ENCODE results near the gene SDC1.

DNA sequence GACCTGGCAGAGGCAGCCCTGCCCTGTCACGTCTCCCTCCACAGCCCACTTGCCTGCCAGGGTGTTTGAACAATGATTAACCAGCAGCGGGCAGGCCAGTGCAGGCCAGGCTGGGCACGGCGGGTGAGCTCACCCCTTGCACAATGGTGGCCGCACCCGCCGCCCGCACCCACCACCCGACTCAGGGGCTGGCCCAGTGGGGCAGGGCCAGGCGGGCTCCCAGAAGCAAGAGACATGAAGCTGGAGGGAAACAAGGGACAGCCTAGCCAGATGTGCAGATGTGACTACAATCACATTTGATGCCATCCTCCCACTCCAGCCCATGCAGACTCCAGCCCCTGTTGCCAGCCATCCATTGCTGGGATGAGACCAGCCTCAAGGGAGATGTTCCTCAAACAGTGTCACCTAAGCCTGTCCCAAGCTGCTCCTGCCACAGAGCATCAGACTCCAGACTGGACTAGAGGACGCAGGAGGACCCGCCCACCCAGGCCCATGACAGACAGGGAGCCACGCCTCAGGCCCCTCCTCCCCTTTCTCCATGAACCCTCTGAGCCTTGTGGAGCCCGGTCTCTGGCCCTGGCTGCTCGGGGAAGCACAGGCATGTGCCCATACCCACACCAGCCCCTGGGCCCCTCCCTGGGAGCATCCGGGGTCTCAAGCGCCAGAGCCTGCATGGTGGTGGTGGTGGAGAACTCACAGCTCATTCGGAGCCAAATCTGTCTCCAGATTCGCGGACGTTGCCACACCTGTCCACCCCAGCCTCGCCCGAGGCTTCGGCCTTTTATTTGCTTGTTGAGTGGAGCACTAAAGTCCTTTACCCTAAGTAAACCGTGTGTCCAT, 45.0 kb downstream of the SDC1 start:
- TF ChIP-seq, protein P1, sequence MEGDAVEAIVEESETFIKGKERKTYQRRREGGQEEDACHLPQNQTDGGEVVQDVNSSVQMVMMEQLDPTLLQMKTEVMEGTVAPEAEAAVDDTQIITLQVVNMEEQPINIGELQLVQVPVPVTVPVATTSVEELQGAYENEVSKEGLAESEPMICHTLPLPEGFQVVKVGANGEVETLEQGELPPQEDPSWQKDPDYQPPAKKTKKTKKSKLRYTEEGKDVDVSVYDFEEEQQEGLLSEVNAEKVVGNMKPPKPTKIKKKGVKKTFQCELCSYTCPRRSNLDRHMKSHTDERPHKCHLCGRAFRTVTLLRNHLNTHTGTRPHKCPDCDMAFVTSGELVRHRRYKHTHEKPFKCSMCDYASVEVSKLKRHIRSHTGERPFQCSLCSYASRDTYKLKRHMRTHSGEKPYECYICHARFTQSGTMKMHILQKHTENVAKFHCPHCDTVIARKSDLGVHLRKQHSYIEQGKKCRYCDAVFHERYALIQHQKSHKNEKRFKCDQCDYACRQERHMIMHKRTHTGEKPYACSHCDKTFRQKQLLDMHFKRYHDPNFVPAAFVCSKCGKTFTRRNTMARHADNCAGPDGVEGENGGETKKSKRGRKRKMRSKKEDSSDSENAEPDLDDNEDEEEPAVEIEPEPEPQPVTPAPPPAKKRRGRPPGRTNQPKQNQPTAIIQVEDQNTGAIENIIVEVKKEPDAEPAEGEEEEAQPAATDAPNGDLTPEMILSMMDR (IDR thresholded peaks at IDR 0.05; ENCODE audit: poor library complexity) = no peak
- TF ChIP-seq EZH2phosphoT487 (IDR thresholded peaks at IDR 0.05; ENCODE audit: low read depth, severe bottlenecking, unreplicated experiment) = no peak
